Parietal lobe (tissue), 1 donor: ENCODE measurements around the gene TMOD1. TPM values are rescaled to one million over a fixed set of nuclear protein-coding genes. Genes with fewer than 3 reads are reported as not detected.

ENCODE experiments used
- total RNA-seq: library from RNA; depleted of rRNA; stranded (reverse); fragments of >200 nt; gene quantifications from one replicate; pipeline ENCODE4 v1.2.3, GENCODE V29; 2014

Gene TMOD1
- 42.6 TPM for total RNA-seq

DNA sequence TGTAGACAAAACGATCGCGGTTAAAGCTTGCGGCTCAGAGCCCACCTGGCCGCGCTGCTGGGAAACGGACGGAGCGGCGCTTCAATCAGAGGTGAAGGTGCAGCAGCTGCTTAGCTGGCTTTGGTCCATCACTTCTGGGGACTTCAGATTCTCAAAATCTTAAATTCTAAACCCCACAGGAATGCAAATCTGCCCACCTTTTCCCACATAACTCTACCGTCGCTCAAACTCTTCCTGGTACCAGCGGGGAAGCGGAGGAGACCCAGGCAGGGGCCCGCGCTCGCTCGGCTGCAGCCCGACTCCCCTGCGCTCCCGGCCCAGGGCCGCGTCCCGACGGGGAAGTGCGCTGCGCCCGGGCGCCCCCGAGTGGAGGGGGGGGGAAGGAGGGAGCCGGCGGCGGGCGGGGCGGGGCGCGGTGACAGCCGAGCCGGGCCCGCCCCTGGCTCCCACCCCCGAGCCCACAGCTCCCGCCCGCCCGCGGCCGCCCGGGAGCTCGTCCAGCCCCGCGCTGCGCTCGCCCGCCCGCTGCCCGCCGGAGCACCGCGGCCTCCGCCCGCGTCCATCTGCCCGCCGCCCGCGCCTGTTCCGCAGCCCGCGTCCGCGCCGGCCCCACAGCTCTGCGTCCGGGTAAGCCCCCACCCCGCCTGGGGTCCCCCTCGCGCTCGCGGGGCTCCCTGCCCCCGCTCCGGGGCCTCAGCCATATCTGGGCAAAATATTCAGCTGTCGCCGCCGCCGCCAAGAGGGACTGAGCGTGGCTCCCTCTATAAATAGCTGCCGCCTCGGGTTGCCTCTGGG lies at the start of gene TMOD1:
Gene TMOD1, plus strand, starts transcription at position 490 of the 795 bp plus-strand sequence. CDS start 22,523 bp downstream, outside the sequence.

DNA sequence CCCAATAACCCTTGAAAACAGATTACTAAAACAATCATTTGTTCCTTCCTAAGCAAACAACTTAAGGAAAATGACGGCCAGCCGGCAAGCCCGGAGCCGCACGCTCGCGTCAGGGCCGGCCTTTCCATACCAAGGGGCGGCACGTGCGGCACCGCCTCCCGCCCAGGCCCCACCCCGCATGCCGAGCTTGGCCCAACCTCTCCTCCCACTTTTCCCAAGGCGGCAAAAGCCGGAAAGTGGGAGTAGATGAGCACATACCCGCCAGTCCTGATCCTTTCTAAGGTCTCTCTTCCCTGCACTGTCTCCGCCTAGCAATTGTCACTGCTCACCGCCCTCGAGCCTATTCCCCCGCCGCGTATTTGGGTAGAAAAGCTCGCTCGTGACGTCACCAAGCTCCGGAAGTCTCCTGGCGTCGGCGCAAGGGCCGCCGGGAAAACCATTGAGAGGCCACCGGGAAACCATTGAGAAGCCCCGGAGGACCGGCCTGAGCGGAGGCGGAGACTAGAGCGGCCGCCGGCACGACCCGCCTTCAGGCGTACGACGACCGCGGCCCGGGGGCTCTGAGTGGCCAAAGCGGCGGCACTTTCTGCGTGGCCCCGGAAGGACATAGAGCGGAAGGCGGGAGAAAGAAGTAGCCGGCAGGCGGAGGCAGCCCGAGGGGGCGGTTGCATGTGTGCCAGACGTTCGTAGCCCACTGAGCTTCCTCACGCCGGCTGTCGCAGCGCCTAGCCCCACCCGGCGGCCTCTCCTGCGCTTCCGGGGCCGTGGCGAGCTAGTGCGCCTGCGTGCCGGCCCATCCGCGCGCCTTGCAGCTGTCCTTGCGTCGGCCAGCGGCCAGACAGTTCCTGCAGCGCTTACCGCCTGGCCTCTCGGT lies 131.8 kb downstream of the TMOD1 start, which contains the start of the genes NCBP1 and TSTD2:
Gene NCBP1, plus strand, starts transcription at position 837 of the 874 bp plus-strand sequence. CDS start 61 bp downstream, outside the sequence.
Gene TSTD2, minus strand, starts transcription at position 384 of the 874 bp plus-strand sequence. CDS start 5,806 bp downstream, outside the sequence.

Other genes with a start within 250 kb of the TMOD1 start
- 34.1 TPM for gene CCDC180, start 194.0 kb upstream of the TMOD1 start, total RNA-seq
- gene TDRD7, start 89.6 kb upstream of the TMOD1 start, total RNA-seq = 40.4 TPM
- gene TSTD2, start 131.7 kb downstream of the TMOD1 start, total RNA-seq = 71.7 TPM
- gene NCBP1, start 132.2 kb downstream of the TMOD1 start, total RNA-seq = 68.9 TPM
- gene XPA, start 195.7 kb downstream of the TMOD1 start, total RNA-seq = 32.6 TPM